ENCODE measurements around the gene ATIC. TPM values are rescaled to one million over a fixed set of nuclear protein-coding genes. Genes with fewer than 3 reads are reported as not detected.

The ATIC gene
- polyA plus RNA-seq, 1 donor from 2014 or later: 9.5 TPM

GRCh38 chr2:215274829-215275228 is 37.0 kb upstream of the ATIC start:
- Histone ChIP-seq H3K27me3 (ENCODE audit: insufficient read depth, low read depth, low read length) (no peaks in the 10 kb centered on the region), H4K20me1 (ENCODE audit: insufficient read depth) (no peaks in the 10 kb centered on the region), H2AFZ (ENCODE audit: low read depth, low read length) (no peak overlapping the region), H3K9me3 (ENCODE audit: low read length) (no peaks in the 10 kb centered on the region), H3K9me2 (ENCODE audit: insufficient read depth, low read length) (no peaks in the 10 kb centered on the region), H3K4me3 (ENCODE audit: low read length) (no peak overlapping the region), H3F3A (ENCODE audit: insufficient read depth, low read length, poor library complexity, severe bottlenecking) (no peaks in the 10 kb centered on the region), H3K36me3 (ENCODE audit: insufficient read depth, low read length) (no peaks in the 10 kb centered on the region), H3K79me2 (replicated peaks; ENCODE audit: insufficient read depth, low read length) (no peaks in the 10 kb centered on the region), H3K4me2 (ENCODE audit: low read length) (no peak overlapping the region), H3K9ac (ENCODE audit: low read length) (no peak overlapping the region), H3K27ac (ENCODE audit: low read length) (no peak overlapping the region)
- TF ChIP-seq EZH2 (IDR thresholded peaks at IDR 0.05; ENCODE audit: borderline replicate concordance, insufficient read depth, low read length, poor library complexity, severe bottlenecking) (no peak), EP300 (conservative IDR thresholded peaks at IDR 0.05; ENCODE audit: poor library complexity, severe bottlenecking) (no peak), MXI1 (conservative IDR thresholded peaks at IDR 0.05; ENCODE audit: poor library complexity, severe bottlenecking) (no peak), SMC3 (conservative IDR thresholded peaks at IDR 0.05; ENCODE audit: poor library complexity) (no peak), CTCF (IDR thresholded peaks at IDR 0.05; ENCODE audit: poor library complexity, severe bottlenecking) (no peak), RAD21 (conservative IDR thresholded peaks at IDR 0.05) (no peak), POLR2AphosphoS5 (IDR thresholded peaks at IDR 0.05) (no peak), TAF1 (IDR thresholded peaks at IDR 0.05; ENCODE audit: low read depth) (no peak)
- TF ChIP-seq, protein P1, sequence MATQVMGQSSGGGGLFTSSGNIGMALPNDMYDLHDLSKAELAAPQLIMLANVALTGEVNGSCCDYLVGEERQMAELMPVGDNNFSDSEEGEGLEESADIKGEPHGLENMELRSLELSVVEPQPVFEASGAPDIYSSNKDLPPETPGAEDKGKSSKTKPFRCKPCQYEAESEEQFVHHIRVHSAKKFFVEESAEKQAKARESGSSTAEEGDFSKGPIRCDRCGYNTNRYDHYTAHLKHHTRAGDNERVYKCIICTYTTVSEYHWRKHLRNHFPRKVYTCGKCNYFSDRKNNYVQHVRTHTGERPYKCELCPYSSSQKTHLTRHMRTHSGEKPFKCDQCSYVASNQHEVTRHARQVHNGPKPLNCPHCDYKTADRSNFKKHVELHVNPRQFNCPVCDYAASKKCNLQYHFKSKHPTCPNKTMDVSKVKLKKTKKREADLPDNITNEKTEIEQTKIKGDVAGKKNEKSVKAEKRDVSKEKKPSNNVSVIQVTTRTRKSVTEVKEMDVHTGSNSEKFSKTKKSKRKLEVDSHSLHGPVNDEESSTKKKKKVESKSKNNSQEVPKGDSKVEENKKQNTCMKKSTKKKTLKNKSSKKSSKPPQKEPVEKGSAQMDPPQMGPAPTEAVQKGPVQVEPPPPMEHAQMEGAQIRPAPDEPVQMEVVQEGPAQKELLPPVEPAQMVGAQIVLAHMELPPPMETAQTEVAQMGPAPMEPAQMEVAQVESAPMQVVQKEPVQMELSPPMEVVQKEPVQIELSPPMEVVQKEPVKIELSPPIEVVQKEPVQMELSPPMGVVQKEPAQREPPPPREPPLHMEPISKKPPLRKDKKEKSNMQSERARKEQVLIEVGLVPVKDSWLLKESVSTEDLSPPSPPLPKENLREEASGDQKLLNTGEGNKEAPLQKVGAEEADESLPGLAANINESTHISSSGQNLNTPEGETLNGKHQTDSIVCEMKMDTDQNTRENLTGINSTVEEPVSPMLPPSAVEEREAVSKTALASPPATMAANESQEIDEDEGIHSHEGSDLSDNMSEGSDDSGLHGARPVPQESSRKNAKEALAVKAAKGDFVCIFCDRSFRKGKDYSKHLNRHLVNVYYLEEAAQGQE (IDR thresholded peaks at IDR 0.05; ENCODE audit: borderline replicate concordance): no peak

- TF ChIP-seq POLR2AphosphoS5 (IDR thresholded peaks at IDR 0.05): no peak
- H3K4me2 ChIP-seq (ENCODE audit: low read length): no peak overlapping the region
- H3K9ac ChIP-seq (ENCODE audit: low read length): no peak overlapping the region
These were observed 36.0 kb upstream of the ATIC start for GRCh38 chr2:215275824-215276223.

GRCh38 chr2:215277944-215278343 is 33.9 kb upstream of the ATIC start:
- no peaks in the 10 kb centered on the region for H3K9me2 ChIP-seq (ENCODE audit: insufficient read depth, low read length)
- no peaks in the 10 kb centered on the region for H4K20me1 ChIP-seq (ENCODE audit: insufficient read depth)
- no peaks in the 10 kb centered on the region for H3K27me3 ChIP-seq (ENCODE audit: insufficient read depth, low read depth, low read length)
- no peak overlapping the region for H3K4me3 ChIP-seq (ENCODE audit: low read length)
- no peak overlapping the region for H3K9ac ChIP-seq (ENCODE audit: low read length)
- H3K27ac ChIP-seq (ENCODE audit: low read length): no peak overlapping the region
- no peaks in the 10 kb centered on the region for H3K36me3 ChIP-seq (ENCODE audit: insufficient read depth, low read length)
- no peak overlapping the region for H2AFZ ChIP-seq (ENCODE audit: low read depth, low read length)
- H3F3A ChIP-seq (ENCODE audit: insufficient read depth, low read length, poor library complexity, severe bottlenecking): no peaks in the 10 kb centered on the region
- no peaks in the 10 kb centered on the region for H3K9me3 ChIP-seq (ENCODE audit: low read length)
- TF ChIP-seq EZH2 (IDR thresholded peaks at IDR 0.05; ENCODE audit: borderline replicate concordance, insufficient read depth, low read length, poor library complexity, severe bottlenecking): no peak
- no peak for TF ChIP-seq RAD21 (conservative IDR thresholded peaks at IDR 0.05)
- no peak overlapping the region for H3K4me2 ChIP-seq (ENCODE audit: low read length)
- H3K79me2 ChIP-seq (replicated peaks; ENCODE audit: insufficient read depth, low read length): no peaks in the 10 kb centered on the region

More at GRCh38 chr2:215275824-215276223, 36.0 kb upstream of the ATIC start:
- no peaks in the 10 kb centered on the region for H3K9me3 ChIP-seq (ENCODE audit: low read length)
- H3F3A ChIP-seq (ENCODE audit: insufficient read depth, low read length, poor library complexity, severe bottlenecking): no peaks in the 10 kb centered on the region
- H3K27me3 ChIP-seq (ENCODE audit: insufficient read depth, low read depth, low read length): no peaks in the 10 kb centered on the region
- H3K9me2 ChIP-seq (ENCODE audit: insufficient read depth, low read length): no peaks in the 10 kb centered on the region
- H3K27ac ChIP-seq (ENCODE audit: low read length): no peak overlapping the region
- no peaks in the 10 kb centered on the region for H3K79me2 ChIP-seq (replicated peaks; ENCODE audit: insufficient read depth, low read length)
- no peaks in the 10 kb centered on the region for H3K36me3 ChIP-seq (ENCODE audit: insufficient read depth, low read length)
- H3K4me3 ChIP-seq (ENCODE audit: low read length): no peak overlapping the region
- no peak overlapping the region for H2AFZ ChIP-seq (ENCODE audit: low read depth, low read length)
- H4K20me1 ChIP-seq (ENCODE audit: insufficient read depth): no peaks in the 10 kb centered on the region

Measured in neural cell (in vitro differentiated cells).